GM21786 (cell line): ENCODE results near the gene SSUH2.

ENCODE experiments used
- ATAC-seq: cut with Tn5 transposase; IDR thresholded peaks from one replicate; pipeline ENCODE4 v1.9.1; 2021; ENCODE audit not compliant: unreplicated experiment

Gene SSUH2

DNA sequence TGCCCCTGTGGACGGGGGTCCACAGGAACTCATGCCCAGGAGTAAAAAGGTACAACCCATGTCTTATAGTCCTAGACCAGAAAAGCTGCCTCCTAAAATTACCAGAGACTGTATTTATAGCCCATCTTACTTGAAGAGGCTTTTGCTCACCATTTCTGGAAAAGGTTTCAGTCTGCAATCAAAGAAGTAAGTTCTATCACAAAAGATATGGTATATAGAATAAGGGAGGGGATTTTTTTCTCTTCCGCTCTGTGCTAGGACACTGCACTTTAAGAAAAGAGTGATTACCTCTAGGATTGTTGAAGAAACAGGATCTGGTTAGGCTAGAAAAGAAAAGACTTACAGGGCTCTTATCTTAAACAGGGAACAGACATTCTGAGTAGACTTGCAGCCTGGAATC, 2.6 kb downstream of the SSUH2 start:
- no peak for ATAC-seq

DNA sequence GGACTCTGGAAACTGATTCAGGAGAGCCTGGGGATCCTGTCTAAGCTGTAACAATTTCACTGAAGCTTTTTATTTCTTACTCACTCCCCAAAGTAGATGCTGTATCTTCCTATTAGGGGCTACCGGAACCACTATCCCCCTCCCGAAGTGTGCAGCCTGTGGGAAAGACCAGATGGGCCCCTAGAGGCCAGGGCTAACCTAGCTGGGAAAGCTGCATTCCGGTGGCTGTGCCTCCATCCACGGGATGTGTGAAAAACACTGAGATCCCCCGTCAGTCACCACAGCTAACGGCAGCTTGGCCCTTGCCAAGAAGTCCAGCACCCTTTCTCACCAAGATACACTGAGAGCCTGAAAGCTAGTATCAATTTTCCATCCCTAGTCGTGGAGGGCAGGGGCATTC, 3.1 kb downstream of the SSUH2 start:
- no peak for ATAC-seq

DNA sequence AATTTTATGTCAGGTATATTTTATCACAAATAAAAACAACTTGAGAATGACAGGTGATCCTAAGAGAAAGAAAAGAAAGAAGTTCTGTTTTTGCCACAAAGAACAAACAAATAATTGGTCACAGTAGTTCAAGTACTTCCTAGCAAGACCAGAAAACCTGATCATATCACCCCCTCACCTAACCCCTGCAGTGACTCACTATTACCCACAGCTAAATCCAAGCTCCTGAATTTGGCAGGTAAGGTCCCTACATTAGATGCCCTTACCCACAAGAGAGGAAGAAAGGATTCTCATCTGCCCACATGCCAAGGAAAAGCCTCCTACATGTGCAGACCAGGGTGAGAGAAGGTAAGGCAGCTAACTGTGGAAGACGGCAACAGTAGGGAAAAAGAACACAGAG, 4.4 kb downstream of the SSUH2 start:
- ATAC-seq: no peak

GRCh38 chr3:8639659-8640000, 5.0 kb downstream of the SSUH2 start:
- ATAC-seq: no peak

DNA sequence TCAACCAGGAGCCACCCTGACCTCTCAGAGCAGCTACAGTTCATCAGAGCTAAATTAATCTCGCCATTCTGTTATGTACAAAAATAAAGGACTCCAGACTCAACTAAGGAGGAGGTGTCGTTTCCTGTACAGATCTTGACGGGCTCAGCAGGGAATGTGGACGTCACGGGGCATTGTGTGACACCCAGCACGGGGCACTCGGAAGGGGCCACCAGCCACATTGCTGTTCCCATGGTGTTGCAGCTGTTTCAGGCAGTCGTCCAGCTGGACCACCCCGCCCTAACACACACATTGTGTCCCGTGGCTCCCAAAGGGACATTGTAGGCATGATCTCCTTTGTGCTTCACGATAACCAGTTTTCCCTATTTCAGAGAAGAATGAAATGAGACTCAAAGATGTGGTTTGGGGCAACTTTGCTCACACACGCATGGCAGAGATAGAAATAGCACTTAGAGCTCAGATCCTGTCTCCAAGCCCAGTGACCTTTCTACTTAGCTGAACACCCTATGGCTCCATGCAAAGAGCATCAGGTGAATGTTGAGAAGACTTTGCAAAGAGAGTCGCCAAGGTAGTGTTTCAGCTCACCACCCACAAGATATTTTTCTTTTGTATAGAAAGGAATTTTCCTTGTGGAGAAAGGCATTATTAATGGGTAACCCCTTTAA, 5.5 kb downstream of the SSUH2 start:
- no peak for ATAC-seq

- no peak for ATAC-seq
Observed at GRCh38 chr3:8637348-8637747, 7.2 kb downstream of the SSUH2 start.

DNA sequence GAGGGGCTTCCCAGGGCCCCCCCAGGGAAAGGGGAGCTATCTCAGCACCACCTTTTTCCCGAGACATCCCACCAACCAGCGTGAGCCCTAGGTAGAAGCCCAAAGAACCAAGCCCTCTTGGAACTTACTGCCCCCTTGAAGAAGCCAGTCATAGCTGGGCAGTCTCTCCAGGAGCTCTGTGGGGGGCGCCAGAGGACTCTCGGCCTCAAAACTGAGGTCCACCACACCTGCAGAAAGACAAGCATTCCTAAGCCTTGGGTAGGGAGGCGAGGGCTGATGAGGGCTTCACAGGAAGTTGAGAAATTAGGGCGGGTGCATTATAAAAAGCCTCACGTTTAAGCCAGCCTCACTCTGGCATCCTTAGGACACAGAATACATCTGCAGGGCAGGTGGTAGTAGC, 9.0 kb downstream of the SSUH2 start:
- no peak for ATAC-seq

GRCh38 chr3:8635125-8635524, 9.5 kb downstream of the SSUH2 start:
- ATAC-seq: no peak

GRCh38 chr3:8632402-8633237, 12.0 kb downstream of the SSUH2 start:
- no peak for ATAC-seq

DNA sequence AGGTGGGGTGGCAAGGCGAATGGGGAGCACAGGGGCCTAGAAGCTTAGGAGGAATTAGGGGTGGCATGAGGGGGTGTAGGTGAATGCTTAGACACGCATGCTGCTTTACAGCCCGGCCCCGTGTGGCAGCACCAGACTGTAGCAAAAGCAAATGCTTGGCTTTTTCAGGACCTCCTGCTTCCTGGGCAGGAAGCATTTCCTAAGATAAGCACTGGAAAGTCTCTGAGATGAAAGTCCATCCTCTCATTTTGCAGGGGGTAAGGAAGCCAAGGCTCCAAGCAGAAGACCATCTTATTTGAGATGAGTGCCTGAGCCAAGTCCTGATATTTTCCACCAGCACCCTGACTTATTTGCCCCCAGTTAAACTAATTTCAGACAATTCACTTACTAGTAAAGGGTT, 12.9 kb downstream of the SSUH2 start:
- no peak for ATAC-seq

- ATAC-seq: peak; percentile 86
Observed at GRCh38 chr3:8629151-8630021, 15.2 kb downstream of the SSUH2 start.

DNA sequence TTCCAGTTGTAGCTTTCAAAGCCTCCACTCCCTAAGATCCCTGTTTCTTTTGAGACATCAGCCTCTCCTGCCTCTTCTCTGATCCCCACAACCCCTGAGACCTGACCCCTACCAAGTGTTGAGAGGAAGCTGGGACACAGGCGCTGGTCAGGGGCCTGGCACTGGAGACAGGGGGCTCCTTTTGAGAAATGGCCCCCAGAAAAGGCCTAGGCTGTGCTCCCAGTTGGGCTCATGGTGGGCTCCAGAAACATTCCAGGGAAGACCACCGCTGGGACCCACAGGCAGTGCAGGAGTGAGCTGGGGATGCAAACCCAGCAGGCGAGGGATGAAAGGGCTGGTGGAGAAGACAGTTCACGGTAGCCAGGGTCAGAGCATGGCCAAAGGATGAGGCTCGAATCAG, 16.6 kb downstream of the SSUH2 start:
- no peak for ATAC-seq

- no peak for ATAC-seq
Observed at GRCh38 chr3:8627201-8627940, 17.2 kb downstream of the SSUH2 start.

- no peak for ATAC-seq
Observed at GRCh38 chr3:8625991-8626390, 18.6 kb downstream of the SSUH2 start.

- ATAC-seq: no peak
Observed at GRCh38 chr3:8624612-8625011, 20.0 kb downstream of the SSUH2 start.

DNA sequence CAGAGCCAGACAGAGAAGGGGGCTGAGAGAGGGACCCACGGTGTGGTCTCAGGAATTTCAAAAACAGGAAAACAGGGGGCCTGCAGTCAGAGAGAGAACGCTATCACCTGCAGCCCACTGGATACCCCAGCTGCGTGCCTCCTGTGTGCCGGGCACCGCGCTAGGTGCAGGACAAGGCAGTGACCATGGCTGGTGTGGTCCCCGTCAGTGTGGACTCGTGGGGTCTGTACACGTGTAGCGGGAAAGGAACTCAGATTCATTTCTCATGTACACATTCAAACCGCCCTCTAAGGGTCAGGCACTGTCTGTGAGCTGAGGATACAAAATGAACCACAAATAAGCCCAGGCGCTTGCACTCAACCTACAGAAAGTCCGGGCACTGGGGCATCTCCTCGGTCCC, 20.9 kb downstream of the SSUH2 start:
- no peak for ATAC-seq

GRCh38 chr3:8622873-8623691, 21.5 kb downstream of the SSUH2 start:
- peak; percentile 90 for ATAC-seq

DNA sequence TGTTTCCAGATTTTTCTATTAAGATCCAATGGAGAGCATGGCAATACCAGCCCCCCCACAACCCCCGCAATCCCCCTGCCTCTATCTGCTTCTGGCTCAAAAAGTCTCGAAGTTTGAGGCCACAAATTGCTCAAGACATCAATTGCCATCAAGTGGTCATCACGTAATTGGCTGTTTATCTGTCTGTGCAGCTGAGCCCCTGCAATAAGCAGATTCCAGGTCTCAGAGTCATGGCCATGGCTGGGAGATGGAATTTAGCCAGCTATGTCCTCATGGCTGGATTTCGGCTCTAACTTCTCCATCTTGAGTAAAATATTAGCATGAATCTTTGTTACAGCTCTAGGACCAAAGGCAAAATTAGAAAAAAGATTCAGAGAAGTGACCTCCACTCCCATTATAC, 22.7 kb downstream of the SSUH2 start:
- no peak for ATAC-seq

GRCh38 chr3:8621141-8621540, 23.5 kb downstream of the SSUH2 start:
- ATAC-seq: no peak

- no peak for ATAC-seq
Observed at GRCh38 chr3:8619548-8619947, 25.1 kb downstream of the SSUH2 start.
